ENCODE measurements around the gene ZNF738.

The ZNF738 gene

DNA sequence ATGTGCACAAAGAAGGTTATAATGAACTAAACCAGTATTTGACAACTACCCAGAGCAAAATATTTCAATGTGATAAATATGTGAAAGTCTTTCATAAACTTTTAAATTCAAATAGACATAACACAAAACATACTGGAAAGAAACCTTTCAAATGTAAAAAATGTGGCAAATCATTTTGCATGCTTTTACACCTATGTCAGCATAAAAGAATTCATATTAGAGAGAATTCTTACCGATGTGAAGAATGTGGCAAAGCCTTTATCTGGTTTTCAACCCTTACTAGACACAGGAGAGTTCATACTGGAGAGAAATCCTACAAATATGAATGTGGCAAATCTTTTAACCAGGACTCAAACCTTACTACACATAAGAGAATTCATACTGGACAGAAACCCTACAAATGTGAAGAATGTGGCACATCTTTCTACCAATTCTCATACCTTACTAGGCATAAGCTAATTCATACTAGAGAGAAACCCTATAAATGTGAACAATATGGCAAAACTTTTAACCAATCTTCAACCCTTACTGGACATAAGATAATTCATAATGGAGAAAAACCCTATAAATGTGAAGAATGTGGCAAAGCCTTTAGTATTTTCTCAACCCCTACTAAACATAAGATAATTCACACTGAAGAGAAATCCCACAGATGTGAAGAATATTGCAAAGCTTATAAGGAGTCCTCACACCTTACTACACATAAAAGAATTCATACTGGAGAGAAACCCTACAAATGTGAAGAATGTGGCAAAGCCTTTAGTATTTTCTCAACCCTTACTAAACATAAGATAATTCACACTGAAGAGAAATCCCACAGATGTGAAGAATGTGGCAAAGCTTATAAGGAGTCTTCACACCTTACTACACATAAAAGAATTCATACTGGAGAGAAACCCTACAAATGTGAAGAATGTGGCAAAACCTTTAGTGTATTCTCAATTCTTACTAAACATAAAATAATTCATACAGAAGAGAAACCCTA lies 64.5 kb downstream of the ZNF738 start:
- no peak for DNase-seq
